Peyer's patch (tissue), 4 donors: ENCODE data around the gene CELF4.

ENCODE experiments used
- CTCF ChIP-seq, 6 experiments: fragments of 450-650 bp in 4 of 6; fragments of 200-600 bp in 2 of 6; sonication (generic) in 1 of 6; IDR thresholded peaks; one replicate each; pipeline ENCODE4 v1.5.1; 2017 to 2019; ENCODE audit warnings: antibody characterized with exemption in 6 of 6, mild to moderate bottlenecking in 3 of 6, moderate library complexity in 1 of 6
- POLR2A ChIP-seq, 2 donors: fragments of 450-650 bp; IDR thresholded peaks; one replicate each; pipeline ENCODE4 v1.5.1; 2017; ENCODE audit warnings: antibody characterized with exemption in 2 of 2, mild to moderate bottlenecking in 2 of 2, moderate library complexity in 2 of 2

GRCh38 chr18:37309861-37310260 lies 255.7 kb downstream of the CELF4 start:
- no peak for TF ChIP-seq CTCF (IDR thresholded peaks at IDR 0.05)
- no peak for TF ChIP-seq POLR2A (IDR thresholded peaks at IDR 0.05)
